HCT116 (cell line): ENCODE results near the gene TMPRSS9. TPM values are rescaled to one million over a fixed set of nuclear protein-coding genes. Genes with fewer than 3 reads are reported as not detected.

ENCODE experiments used
- ATAC-seq: fragments of 200-7000 bp; cut with Tn5 transposase; 2 replicates; pipeline ENCODE4 v1.9.1; 2020; ENCODE audit warnings: mild to moderate bottlenecking, moderate library complexity
- BruUV-seq: library from RNA; stranded (reverse); fragments of 400-500 nt; replicated peaks from 2 replicates; lab custom pipeline; 2021; lab: Mats Ljungman, UMichigan
- CTCF ChIA-PET: fragments of 300-600 bp; sonication (Branson Sonifier 250); formaldehyde crosslinking; loops from one replicate; lab custom pipeline; 2021; ENCODE audit warnings: antibody characterized with exemption; lab: Charles Lee
- POLR2A ChIA-PET: fragments of 300-600, 350-600 bp; sonication (Branson Sonifier 250); formaldehyde crosslinking; loops from one replicate; lab custom pipeline; 2021; ENCODE audit warnings: antibody characterized with exemption; lab: Charles Lee
- RAD21 ChIA-PET, 2 experiments: fragments of 300-600 bp; sonication (Branson Sonifier 250); formaldehyde crosslinking; loops; one replicate each; lab custom pipeline; 2023; ENCODE audit warnings: low total read pairs in 2 of 2; ENCODE audit not compliant: uncharacterized antibody in 2 of 2, unreplicated experiment in 2 of 2, low non-redundant PET in 1 of 2; lab: Charles Lee
- DNase-seq: peaks from one replicate; pipeline ENCODE4 v3.0.0-alpha.2; 2010; ENCODE audit warnings: low read depth, low spot score
- H2AFZ ChIP-seq: fragments of 200-600 bp; shearing (Covaris generic), sonication (generic); 2 replicates; pipeline ENCODE4 v1.6.1; 2017; ENCODE audit warnings: low read depth, mixed run types, mixed read lengths, antibody characterized with exemption, low read length; ENCODE audit not compliant: poor library complexity, severe bottlenecking
- H3K27ac ChIP-seq: 2 replicates; pipeline ENCODE4 v1.5.1; 2012; ENCODE audit warnings: low read depth, low read length
- H3K27me3 ChIP-seq: fragments of 200-600 bp; sonication (generic); 2 replicates; pipeline ENCODE4 v1.6.1; 2016; ENCODE audit warnings: mixed run types, low read length, mixed read lengths; ENCODE audit not compliant: insufficient read depth
- H3K36me3 ChIP-seq, 2 experiments: fragments of 200-500 bp in 1 of 2; fragments of 200-600 bp in 1 of 2; sonication (Bioruptor generic) in 1 of 2; sonication (generic) in 1 of 2; 2 replicates each; pipeline versions ENCODE4 v1.5.1 to v1.6.1; 2014 to 2016; ENCODE audit warnings: low read length in 2 of 2, inconsistent platforms in 1 of 2, mixed read lengths in 1 of 2, mixed run types in 1 of 2; ENCODE audit not compliant: insufficient read depth in 2 of 2, control insufficient read depth in 1 of 2
- H3K4me1 ChIP-seq, 2 experiments: fragments of 200-600 bp in 1 of 2; sonication (generic) in 1 of 2; 2 replicates each; pipeline versions ENCODE4 v1.5.1 to v1.6.1; 2012 to 2017; ENCODE audit warnings: low read length in 2 of 2, inconsistent platforms in 1 of 2, mild to moderate bottlenecking in 1 of 2, mixed read lengths in 1 of 2, mixed run types in 1 of 2, moderate library complexity in 1 of 2; ENCODE audit not compliant: insufficient read depth in 2 of 2, control insufficient read depth in 1 of 2
- H3K4me2 ChIP-seq: fragments of 200-600 bp; sonication (generic); 2 replicates; pipeline ENCODE4 v1.6.1; 2017; ENCODE audit warnings: mixed run types, low read length, mixed read lengths
- H3K4me3 ChIP-seq, 2 experiments: fragments of 200-600 bp in 1 of 2; sonication (generic) in 1 of 2; replicated peaks in 1 of 2; 2 replicates each; pipeline ENCODE4 v1.5.1; 2011 to 2016; ENCODE audit warnings: low read length in 2 of 2, control low read depth in 1 of 2, low read depth in 1 of 2, mild to moderate bottlenecking in 1 of 2, mixed read lengths in 1 of 2, mixed run types in 1 of 2
- H3K79me2 ChIP-seq: fragments of 200-600 bp; sonication (generic); 2 replicates; pipeline ENCODE4 v1.6.1; 2017; ENCODE audit warnings: mild to moderate bottlenecking, mixed run types, low read length, moderate library complexity, mixed read lengths; ENCODE audit not compliant: insufficient read depth
- H3K9ac ChIP-seq: fragments of 200-600 bp; sonication (generic); 2 replicates; pipeline ENCODE4 v1.6.1; 2016; ENCODE audit warnings: low read length, mixed read lengths
- H3K9me2 ChIP-seq: fragments of 200-600 bp; sonication (generic), shearing (Covaris generic); 2 replicates; pipeline ENCODE4 v1.6.1; 2017; ENCODE audit warnings: mixed run types, mild to moderate bottlenecking, moderate library complexity; ENCODE audit not compliant: insufficient read depth
- H3K9me3 ChIP-seq, 2 experiments: fragments of 200-500 bp in 1 of 2; fragments of 200-600 bp in 1 of 2; sonication (Bioruptor generic) in 1 of 2; sonication (generic) in 1 of 2; 2 replicates each; pipeline ENCODE4 v1.6.1; 2014 to 2017; ENCODE audit warnings: low read length in 2 of 2, mixed read lengths in 2 of 2, inconsistent platforms in 1 of 2, low read depth in 1 of 2, mild to moderate bottlenecking in 1 of 2, mixed run types in 1 of 2, moderate library complexity in 1 of 2; ENCODE audit not compliant: control insufficient read depth in 1 of 2, insufficient read depth in 1 of 2
- H4K20me1 ChIP-seq: fragments of 200-600 bp; sonication (generic), shearing (Covaris generic); 2 replicates; pipeline ENCODE4 v1.6.1; 2017; ENCODE audit warnings: mixed run types, mild to moderate bottlenecking, moderate library complexity; ENCODE audit not compliant: insufficient read depth
- POLR2A ChIP-seq: IDR thresholded peaks from 2 replicates; pipeline ENCODE4 v1.7.0; 2011; ENCODE audit warnings: borderline replicate concordance; ENCODE audit not compliant: insufficient read depth, insufficient read length; ENCODE audit errors: extremely low read depth
- POLR2AphosphoS5 ChIP-seq: IDR thresholded peaks from 2 replicates; pipeline ENCODE4 v1.6.1; 2011; ENCODE audit warnings: mild to moderate bottlenecking, low read depth, low read length, moderate library complexity
- RAD21 ChIP-seq: IDR thresholded peaks from 2 replicates; pipeline ENCODE4 v1.6.1; 2012; ENCODE audit warnings: low read depth, mild to moderate bottlenecking
- SIN3A ChIP-seq: IDR thresholded peaks from 2 replicates; pipeline ENCODE4 v1.6.1; 2012; ENCODE audit warnings: low read depth
- SP1 ChIP-seq: IDR thresholded peaks from 2 replicates; pipeline ENCODE4 v1.6.1; 2012; ENCODE audit warnings: low read depth
- SRF ChIP-seq: IDR thresholded peaks from 2 replicates; pipeline ENCODE4 v1.6.1; 2012; ENCODE audit warnings: low read depth
- YY1 ChIP-seq: IDR thresholded peaks from 2 replicates; pipeline ENCODE4 v1.6.1; 2011; ENCODE audit warnings: low read length, low read depth, moderate library complexity, mild to moderate bottlenecking; ENCODE audit not compliant: insufficient replicate concordance; ENCODE audit errors: extremely low read depth
- ZNF274 ChIP-seq: fragments of 200-500 bp; sonication (Bioruptor generic); IDR thresholded peaks from 2 replicates; pipeline ENCODE4 v1.6.1; 2014; ENCODE audit warnings: mild to moderate bottlenecking, low read depth, low read length, inconsistent platforms
- intact Hi-C: fragments of 100-400 bp; cut with micrococcal nuclease; formaldehyde crosslinking; loops from 2 replicates; pipeline ENCODE4 v1.10.0; 2022
- total RNA-seq: library from RNA; stranded (reverse); gene quantifications from one replicate; pipeline ENCODE4 v1.2.1, GENCODE V29; 2021; ENCODE audit not compliant: unreplicated experiment
- TF ChIP-seq, protein P1 (sequence below): IDR thresholded peaks from 2 replicates; pipeline ENCODE4 v1.6.1; 2011; ENCODE audit warnings: mild to moderate bottlenecking, low read length, moderate library complexity; ENCODE audit not compliant: insufficient replicate concordance; ENCODE audit errors: extremely low read depth
- TF ChIP-seq, protein P2 (sequence below): IDR thresholded peaks from 2 replicates; pipeline ENCODE4 v1.6.1; 2012
- TF ChIP-seq, protein P3 (sequence below), 3 experiments: fragments of 200-600 bp in 1 of 3; sonication (generic) in 1 of 3; IDR thresholded peaks in 2 of 3; conservative IDR thresholded peaks in 1 of 3; 2 replicates each; pipeline ENCODE4 v1.5.1; 2012 to 2017; ENCODE audit warnings: low read depth in 2 of 3, low read length in 2 of 3, antibody characterized with exemption in 1 of 3, borderline replicate concordance in 1 of 3, control low read depth in 1 of 3, mild to moderate bottlenecking in 1 of 3, mixed read lengths in 1 of 3, mixed run types in 1 of 3, moderate library complexity in 1 of 3; ENCODE audit not compliant: insufficient read depth in 1 of 3
- TF ChIP-seq, protein P4 (sequence below): IDR thresholded peaks from 2 replicates; pipeline ENCODE4 v1.6.1; 2012

The TMPRSS9 gene
- total RNA-seq, 1 experiment from 2014 or later, result not detected

DNA sequence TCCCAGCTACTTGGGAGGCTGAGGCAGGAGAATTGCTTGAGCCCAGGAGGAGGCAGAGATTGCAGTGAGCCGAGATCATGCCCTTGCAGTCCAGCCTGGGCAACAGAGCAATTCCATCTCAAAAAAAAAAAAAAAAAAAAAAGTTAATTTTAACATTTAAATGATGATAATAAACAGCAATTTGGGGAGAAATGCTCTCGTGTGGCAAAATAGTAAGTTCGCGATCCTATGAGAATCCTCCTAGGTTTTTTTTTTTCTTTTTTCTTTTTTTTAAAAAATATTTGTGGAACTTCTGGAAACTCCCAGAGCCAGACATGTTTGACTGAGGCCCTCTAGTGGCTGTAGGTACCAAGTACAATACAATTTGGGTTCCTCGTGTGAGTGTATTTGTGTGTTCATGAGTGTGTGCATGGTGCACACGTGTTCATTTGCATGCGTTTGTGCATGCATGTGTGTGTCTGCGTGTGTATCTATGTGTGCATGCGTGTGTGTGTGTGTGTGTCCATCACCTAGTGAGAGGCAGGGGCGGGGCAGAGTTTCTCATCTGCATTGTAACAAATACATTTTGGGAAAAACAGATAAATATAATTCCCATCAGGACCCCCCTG is 31.2 kb downstream of the TMPRSS9 start:
- Histone ChIP-seq H3K4me2 (peak overlapping the region; percentile 16; the same call in 1 of the 2 replicates), H3K4me1 (peaks cover 0 to 13% of the 10 kb centered on the region in 2 experiments; a peak in 2 of 4 replicates), H3K27me3 (no peaks in the 10 kb centered on the region), H3K9me3 (peaks cover 0 to 7% of the 10 kb centered on the region in 2 experiments; a peak in 1 of 4 replicates), H3K9ac (no peak overlapping the region), H3K79me2 (no peaks in the 10 kb centered on the region), H3K36me3 (no peaks in the 10 kb centered on the region), H4K20me1 (no peaks in the 10 kb centered on the region), H2AFZ (peak overlapping the region; percentile 26), H3K4me3 (no peak overlapping the region), H3K27ac (no peak overlapping the region), H3K9me2 (no peaks in the 10 kb centered on the region)
- POLR2A ChIA-PET, result interaction anchor here (0.7 kb wide), 1 partner anchor 36 kb away, joined by 3 read pairs; the partner anchor contains the start of gene TIMM13
- TF ChIP-seq POLR2AphosphoS5 (no peak), POLR2A (no peak), SRF (no peak), RAD21 (peak; percentile 88), SIN3A (no peak), SP1 (no peak), ZNF274 (no peak), YY1 (peak; percentile 29)
- TF ChIP-seq, protein P1, sequence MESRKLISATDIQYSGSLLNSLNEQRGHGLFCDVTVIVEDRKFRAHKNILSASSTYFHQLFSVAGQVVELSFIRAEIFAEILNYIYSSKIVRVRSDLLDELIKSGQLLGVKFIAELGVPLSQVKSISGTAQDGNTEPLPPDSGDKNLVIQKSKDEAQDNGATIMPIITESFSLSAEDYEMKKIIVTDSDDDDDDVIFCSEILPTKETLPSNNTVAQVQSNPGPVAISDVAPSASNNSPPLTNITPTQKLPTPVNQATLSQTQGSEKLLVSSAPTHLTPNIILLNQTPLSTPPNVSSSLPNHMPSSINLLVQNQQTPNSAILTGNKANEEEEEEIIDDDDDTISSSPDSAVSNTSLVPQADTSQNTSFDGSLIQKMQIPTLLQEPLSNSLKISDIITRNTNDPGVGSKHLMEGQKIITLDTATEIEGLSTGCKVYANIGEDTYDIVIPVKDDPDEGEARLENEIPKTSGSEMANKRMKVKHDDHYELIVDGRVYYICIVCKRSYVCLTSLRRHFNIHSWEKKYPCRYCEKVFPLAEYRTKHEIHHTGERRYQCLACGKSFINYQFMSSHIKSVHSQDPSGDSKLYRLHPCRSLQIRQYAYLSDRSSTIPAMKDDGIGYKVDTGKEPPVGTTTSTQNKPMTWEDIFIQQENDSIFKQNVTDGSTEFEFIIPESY, result no peak
- TF ChIP-seq, protein P2, sequence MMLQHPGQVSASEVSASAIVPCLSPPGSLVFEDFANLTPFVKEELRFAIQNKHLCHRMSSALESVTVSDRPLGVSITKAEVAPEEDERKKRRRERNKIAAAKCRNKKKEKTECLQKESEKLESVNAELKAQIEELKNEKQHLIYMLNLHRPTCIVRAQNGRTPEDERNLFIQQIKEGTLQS, result no peak
- TF ChIP-seq, protein P3, sequence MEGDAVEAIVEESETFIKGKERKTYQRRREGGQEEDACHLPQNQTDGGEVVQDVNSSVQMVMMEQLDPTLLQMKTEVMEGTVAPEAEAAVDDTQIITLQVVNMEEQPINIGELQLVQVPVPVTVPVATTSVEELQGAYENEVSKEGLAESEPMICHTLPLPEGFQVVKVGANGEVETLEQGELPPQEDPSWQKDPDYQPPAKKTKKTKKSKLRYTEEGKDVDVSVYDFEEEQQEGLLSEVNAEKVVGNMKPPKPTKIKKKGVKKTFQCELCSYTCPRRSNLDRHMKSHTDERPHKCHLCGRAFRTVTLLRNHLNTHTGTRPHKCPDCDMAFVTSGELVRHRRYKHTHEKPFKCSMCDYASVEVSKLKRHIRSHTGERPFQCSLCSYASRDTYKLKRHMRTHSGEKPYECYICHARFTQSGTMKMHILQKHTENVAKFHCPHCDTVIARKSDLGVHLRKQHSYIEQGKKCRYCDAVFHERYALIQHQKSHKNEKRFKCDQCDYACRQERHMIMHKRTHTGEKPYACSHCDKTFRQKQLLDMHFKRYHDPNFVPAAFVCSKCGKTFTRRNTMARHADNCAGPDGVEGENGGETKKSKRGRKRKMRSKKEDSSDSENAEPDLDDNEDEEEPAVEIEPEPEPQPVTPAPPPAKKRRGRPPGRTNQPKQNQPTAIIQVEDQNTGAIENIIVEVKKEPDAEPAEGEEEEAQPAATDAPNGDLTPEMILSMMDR (IDR thresholded peaks at IDR 0.05 in 2 of 3, conservative IDR thresholded peaks at IDR 0.05 in 1 of 3; ENCODE audit: borderline replicate concordance in 1 of 3, insufficient read depth in 1 of 3, low read depth in 2 of 3, low read length in 2 of 3), result peak; percentile 75 to 81 (median 80); a peak in 5 of 6 replicates
- TF ChIP-seq, protein P4, sequence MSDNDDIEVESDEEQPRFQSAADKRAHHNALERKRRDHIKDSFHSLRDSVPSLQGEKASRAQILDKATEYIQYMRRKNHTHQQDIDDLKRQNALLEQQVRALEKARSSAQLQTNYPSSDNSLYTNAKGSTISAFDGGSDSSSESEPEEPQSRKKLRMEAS, result peak; percentile 74
- CTCF ChIA-PET, result no interaction called here
- DNase-seq (peak; percentile 66), ATAC-seq (peak; percentile 78)
- BruUV-seq, result no TSS peak
- RAD21 ChIA-PET, result interaction anchor here in 1 of 2 experiments (0.7 kb wide), 1 partner anchor 258 kb away, joined by 3 read pairs; no protein-coding TSS in a partner anchor
- intact Hi-C loops, result loop anchor here (1.0 to 5.0 kb wide), 3 partner anchors 64 to 155 kb away; partner anchors contain the start of genes LSM7, PLEKHJ1, SF3A2 and SPPL2B
